GM12865 (cell line): ENCODE results near the gene APP.

Experiments used
- DNase-seq: peaks from one replicate; pipeline ENCODE4 v3.0.0; 2010; ENCODE audit warnings: low read depth
- H3K4me3 ChIP-seq: 2 replicates; pipeline ENCODE4 v1.5.1; 2011; ENCODE audit warnings: mild to moderate bottlenecking, low read depth, low read length, control low read depth
- CTCF ChIP-seq: IDR thresholded peaks from 2 replicates; pipeline ENCODE4 v1.5.1; 2011; ENCODE audit warnings: low read length, control low read depth, low read depth, inconsistent platforms; ENCODE audit not compliant: insufficient read depth; ENCODE audit errors: missing control alignments

The APP gene

DNA sequence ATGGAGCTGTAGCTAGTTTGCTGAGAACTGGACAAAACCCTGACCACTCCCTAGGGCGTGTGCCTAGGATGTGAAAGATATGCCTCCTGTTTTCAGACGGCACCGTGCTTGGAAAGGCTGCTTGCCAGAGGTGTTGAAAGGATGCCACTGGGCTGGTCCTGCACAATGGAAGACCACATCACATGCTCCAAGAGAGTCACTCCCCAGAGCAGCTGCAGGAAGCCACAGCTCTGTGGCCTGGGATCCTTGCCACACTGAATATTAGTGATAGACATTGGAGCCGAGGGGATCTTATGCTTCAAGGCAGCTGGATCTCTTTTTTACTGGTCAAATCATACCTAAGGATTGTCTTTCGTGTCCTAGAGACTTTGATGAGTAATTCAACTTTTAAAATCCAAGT is 6.6 kb upstream of the APP start:
- no peak for DNase-seq
- TF ChIP-seq CTCF, result no peak
- H3K4me3 ChIP-seq, result no peak overlapping the region

GRCh38 chr21:26171258-26172100 is 909 bp upstream of the APP start:
- no peak for TF ChIP-seq CTCF
- DNase-seq, result no peak
- H3K4me3 ChIP-seq, result peak overlapping the region; percentile 76

DNA sequence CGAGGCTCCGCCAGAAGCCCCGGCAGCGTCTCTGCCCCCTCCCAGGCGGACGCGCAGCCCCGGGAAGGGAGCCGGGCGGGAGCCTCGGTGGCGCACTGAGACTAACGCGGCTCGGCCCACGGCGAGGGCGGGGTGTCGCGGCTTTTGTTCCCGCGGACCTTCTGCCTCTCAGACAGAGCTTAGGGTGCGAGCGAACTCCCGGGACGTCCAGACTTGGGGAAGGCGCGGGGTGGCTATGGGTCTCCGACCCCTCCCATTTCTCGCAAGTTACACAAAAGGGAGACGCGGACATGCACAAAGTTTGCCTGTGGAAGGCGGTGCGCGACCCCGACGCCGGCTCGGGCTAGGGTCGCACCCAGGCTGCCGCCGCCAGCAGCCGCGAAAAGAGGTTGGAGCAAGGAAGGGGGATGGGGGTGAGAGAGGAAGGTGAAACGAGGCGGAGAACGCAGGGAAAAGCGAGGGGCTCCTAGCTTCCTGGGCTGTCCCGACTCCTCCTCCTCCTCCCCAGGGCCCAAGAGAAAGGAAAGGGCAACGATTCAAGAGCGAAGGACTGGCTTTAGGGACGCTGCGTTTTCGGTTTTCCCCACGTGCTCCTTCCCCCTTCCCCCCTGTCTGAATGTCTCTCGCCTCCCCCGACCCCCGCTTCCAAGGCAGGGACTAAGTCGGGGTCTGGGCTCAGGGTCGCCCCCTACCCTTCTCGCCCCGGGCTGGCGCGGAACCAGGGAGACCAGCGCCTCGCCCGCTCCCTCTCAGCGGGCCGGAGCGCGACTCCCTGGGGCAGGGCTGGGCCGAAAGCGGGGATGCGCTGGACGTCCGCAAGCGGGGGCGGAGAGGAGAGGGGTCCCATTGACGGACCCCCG is 729 bp downstream of the APP start:
- no peak for TF ChIP-seq CTCF
- peak overlapping the region; percentile 85 for H3K4me3 ChIP-seq
- peak; percentile 74 for DNase-seq

- DNase-seq, result peak; percentile 87
- TF ChIP-seq CTCF, result peak; percentile 36
These were observed 1.4 kb downstream of the APP start for GRCh38 chr21:26169061-26169610.

DNA sequence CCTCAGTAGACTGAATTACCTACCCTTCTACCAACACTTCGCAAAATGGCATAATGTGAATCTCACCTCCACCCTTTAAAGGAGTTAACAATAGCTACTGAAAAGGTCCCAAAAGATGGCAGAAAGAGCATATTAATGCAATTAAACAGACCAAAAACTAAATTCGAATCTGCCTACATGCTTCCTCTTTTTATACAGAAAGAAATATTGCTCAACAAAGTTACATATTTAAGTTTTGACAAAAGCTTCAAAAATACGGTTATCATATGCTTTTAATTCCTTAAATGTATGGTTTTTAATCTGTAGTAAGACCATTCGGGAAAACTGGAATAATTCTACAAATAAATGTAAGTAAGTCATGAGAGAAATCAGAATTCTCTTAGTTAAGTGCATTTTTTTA is 2.2 kb downstream of the APP start:
- H3K4me3 ChIP-seq, result peak overlapping the region; percentile 85
- no peak for DNase-seq
- TF ChIP-seq CTCF, result no peak

More at GRCh38 chr21:26169061-26169610, 1.4 kb downstream of the APP start:
- H3K4me3 ChIP-seq, result peak overlapping the region; percentile 85

DNA sequence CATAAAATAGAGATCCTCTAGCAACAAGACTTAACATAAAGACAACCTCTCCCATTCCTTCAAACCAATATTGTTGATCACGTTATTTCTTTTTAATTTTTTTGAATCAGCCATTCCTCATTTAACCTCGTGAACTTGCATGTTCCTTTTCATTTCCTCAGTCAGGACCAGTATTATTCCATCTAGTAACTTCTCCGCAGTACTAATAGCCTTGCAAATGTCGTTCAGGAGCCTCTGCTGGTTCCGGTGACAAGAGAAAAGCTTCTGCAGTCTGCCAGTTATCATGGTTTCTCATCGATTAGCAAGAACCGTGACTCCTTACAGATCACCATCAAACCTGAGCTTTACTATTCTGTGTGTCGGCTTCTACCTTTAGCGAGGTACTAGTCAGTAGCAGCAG is 3.0 kb downstream of the APP start:
- no peak overlapping the region for H3K4me3 ChIP-seq
- no peak for TF ChIP-seq CTCF
- DNase-seq, result no peak
